HepG2 (cell line): ENCODE measurements around the gene SIK3. TPM values are rescaled to one million over a fixed set of nuclear protein-coding genes. Genes with fewer than 3 reads are reported as not detected.

Source experiments
- ATAC-seq: fragments of 200-7000 bp; cut with Tn5 transposase; 3 replicates; pipeline ENCODE4 v1.9.1; 2020; ENCODE audit warnings: mild to moderate bottlenecking, moderate library complexity
- BruUV-seq: library from RNA; stranded (reverse); fragments of 400-500 nt; replicated peaks from 2 replicates; lab custom pipeline; 2021; lab: Mats Ljungman, UMichigan
- CTCF ChIA-PET: fragments of 300-600 bp; formaldehyde crosslinking; extraction: SDS; loops from one replicate; lab custom pipeline; 2021; ENCODE audit warnings: low total read pairs, inconsistent platforms, low intra/inter-chr PET ratio; lab: Yijun Ruan, JAX
- POLR2A ChIA-PET: fragments of 350-600 bp; sonication (Branson Sonifier 250); formaldehyde crosslinking; loops from one replicate; lab custom pipeline; 2020; ENCODE audit warnings: antibody characterized with exemption, inconsistent platforms; lab: Yijun Ruan, JAX
- DNase-seq: peaks from one replicate; pipeline ENCODE4 v3.0.0-alpha.2; 2015; ENCODE audit warnings: low spot score
- FAIRE-seq: peaks from 3 replicates; lab custom pipeline; 2011; peaks lifted over from hg19 to GRCh38; lab: Jason Lieb, UNC
- H2AFZ ChIP-seq: one replicate; pipeline ENCODE4 v1.6.1; 2011; ENCODE audit warnings: low read length, inconsistent platforms
- H3K27ac ChIP-seq: fragments of 300-600 bp; 3 replicates; pipeline ENCODE4 v1.8.0; 2011; ENCODE audit warnings: mixed run types, mild to moderate bottlenecking, mixed read lengths, low read length, inconsistent platforms; ENCODE audit not compliant: insufficient read depth; ENCODE audit errors: extremely low read length
- H3K27me3 ChIP-seq, 2 experiments: fragments of 200-600 bp in 1 of 2; 2 replicates in 1 of 2; 3 replicates in 1 of 2; pipeline versions ENCODE4 v1.6.0 to v1.8.0; 2011; ENCODE audit warnings: low read length in 2 of 2, mild to moderate bottlenecking in 2 of 2, moderate library complexity in 2 of 2, inconsistent platforms in 1 of 2; ENCODE audit not compliant: insufficient read depth in 2 of 2, control insufficient read depth in 1 of 2
- H3K36me3 ChIP-seq, 2 experiments: fragments of 200-600 bp in 1 of 2; replicated peaks in 1 of 2; 2 replicates in 1 of 2; 3 replicates in 1 of 2; pipeline versions ENCODE4 v1.5.1 to v1.8.0; 2011; ENCODE audit warnings: low read length in 2 of 2, inconsistent platforms in 1 of 2; ENCODE audit not compliant: insufficient read depth in 2 of 2, control insufficient read depth in 1 of 2
- H3K4me1 ChIP-seq: 2 replicates; pipeline ENCODE4 v1.5.1; 2012; ENCODE audit warnings: low read length, inconsistent platforms; ENCODE audit not compliant: insufficient read depth
- H3K4me2 ChIP-seq: 2 replicates; pipeline ENCODE4 v1.6.0; 2011; ENCODE audit warnings: low read depth, low read length, inconsistent platforms
- H3K4me3 ChIP-seq, 3 experiments: fragments of 200-600 bp in 1 of 3; sonication (generic), shearing (Covaris generic) in 1 of 3; replicated peaks in 1 of 3; 2 replicates each; pipeline ENCODE4 v1.5.1; 2011 to 2016; ENCODE audit warnings: low read length in 3 of 3, inconsistent platforms in 2 of 3, low read depth in 2 of 3, mild to moderate bottlenecking in 2 of 3, control low read depth in 1 of 3, mixed read lengths in 1 of 3; ENCODE audit not compliant: insufficient read depth in 1 of 3
- H3K79me2 ChIP-seq: one replicate; pipeline ENCODE4 v1.6.1; 2011; ENCODE audit warnings: low read length, inconsistent platforms; ENCODE audit not compliant: insufficient read depth
- H3K9ac ChIP-seq: 2 replicates; pipeline ENCODE4 v1.6.0; 2011; ENCODE audit warnings: mild to moderate bottlenecking, low read depth, low read length, inconsistent platforms; ENCODE audit not compliant: insufficient read depth
- H3K9me3 ChIP-seq: 2 replicates; pipeline ENCODE4 v1.5.1; 2012; ENCODE audit warnings: mild to moderate bottlenecking, low read length
- H4K20me1 ChIP-seq: 2 replicates; pipeline ENCODE4 v1.6.0; 2011; ENCODE audit warnings: inconsistent platforms, mild to moderate bottlenecking, low read length, moderate library complexity; ENCODE audit not compliant: insufficient read depth
- ARNT2 ChIP-seq: sonication (generic); formaldehyde crosslinking; IDR thresholded peaks from 2 replicates; pipeline ENCODE4 v1.8.0; 2022; ENCODE audit warnings: mild to moderate bottlenecking, low read depth, missing genetic modification reagents, moderate library complexity
- BCL6 ChIP-seq: IDR thresholded peaks from 2 replicates; pipeline ENCODE4 v1.6.1; 2016; ENCODE audit warnings: missing genetic modification reagents, missing compliant biosample characterization
- BHLHE40 ChIP-seq: IDR thresholded peaks from 2 replicates; pipeline ENCODE4 v1.6.1; 2011; ENCODE audit warnings: low read length, improper control_type of control experiment
- HNF4G ChIP-seq, 2 experiments: sonication (generic) in 1 of 2; formaldehyde crosslinking in 1 of 2; IDR thresholded peaks; 2 replicates each; pipeline versions ENCODE4 v1.4.0 to v1.6.1; 2011 to 2020; ENCODE audit warnings: borderline replicate concordance in 2 of 2, low read depth in 2 of 2, mild to moderate bottlenecking in 2 of 2, low read length in 1 of 2, missing genetic modification reagents in 1 of 2, moderate library complexity in 1 of 2
- ISX ChIP-seq: sonication (generic); formaldehyde crosslinking; conservative IDR thresholded peaks from 2 replicates; pipeline ENCODE4 v1.5.0; 2020; ENCODE audit warnings: missing genetic modification reagents
- KAT2B ChIP-seq: fragments of 150-350 bp; IDR thresholded peaks from 2 replicates; pipeline ENCODE4 v1.6.1; 2014; ENCODE audit warnings: low read depth, low read length, borderline replicate concordance
- KMT2B ChIP-seq: IDR thresholded peaks from 2 replicates; pipeline ENCODE4 v1.6.1; 2016; ENCODE audit warnings: missing genetic modification reagents, missing compliant biosample characterization
- MAZ ChIP-seq, 2 experiments: sonication (generic) in 1 of 2; formaldehyde crosslinking in 1 of 2; IDR thresholded peaks; 2 replicates each; pipeline versions ENCODE4 v1.5.0 to v1.6.1; 2012 to 2020; ENCODE audit warnings: low read depth in 2 of 2, mild to moderate bottlenecking in 2 of 2, borderline replicate concordance in 1 of 2, improper control_type of control experiment in 1 of 2, low read length in 1 of 2, missing genetic modification reagents in 1 of 2, moderate library complexity in 1 of 2
- NFYC ChIP-seq: IDR thresholded peaks from 2 replicates; pipeline ENCODE4 v1.6.1; 2016; ENCODE audit warnings: missing genetic modification reagents, missing compliant biosample characterization
- SMARCC2 ChIP-seq: fragments of 450-650 bp; IDR thresholded peaks from 2 replicates; pipeline ENCODE4 v1.6.1; 2017; ENCODE audit warnings: antibody characterized with exemption, mild to moderate bottlenecking
- ZNF282 ChIP-seq: fragments of 450-650 bp; IDR thresholded peaks from 2 replicates; pipeline ENCODE4 v1.6.1; 2018; ENCODE audit not compliant: partially characterized antibody
- ZNF549 ChIP-seq: sonication (generic); formaldehyde crosslinking; IDR thresholded peaks from 2 replicates; pipeline ENCODE4 v1.5.0; 2020; ENCODE audit warnings: missing genetic modification reagents
- ZNF7 ChIP-seq: IDR thresholded peaks from 2 replicates; pipeline ENCODE4 v1.6.1; 2016; ENCODE audit warnings: missing biosample characterization, missing genetic modification reagents
- WGBS: methylation state at CpG from one replicate; pipeline ENCODE4 v1.1.6; 2017; ENCODE audit warnings: low lambda C conversion rate; 5-methylcytosine and 5-hydroxymethylcytosine counted together
- in situ Hi-C: cut with HindIII; loops from 2 replicates; pipeline ENCODE4 v1.10.0; 2017; ENCODE audit warnings: low pct_unique_long_range_greater_than_20kb; ENCODE audit not compliant: extremely low pct_ligation_motif_present
- intact Hi-C: fragments of 100-400 bp; cut with micrococcal nuclease; formaldehyde crosslinking; loops from one replicate; pipeline ENCODE4 v1.10.0; 2022; ENCODE audit not compliant: unreplicated experiment
- polyA plus RNA-seq, 8 experiments: library from polyadenylated mRNA; depleted of rRNA in 3 of 8; stranded (reverse) in 7 of 8; unstranded in 1 of 8; fragments of >200 nt; fragmentation: Illumina TruSeq in 4 of 8; extraction: Trizol in 4 of 8; gene quantifications; 2 replicates each; pipeline versions ENCODE4 v1.2.1 to v1.2.3, GENCODE V29; 2011 to 2016; ENCODE audit warnings: low read depth in 4 of 8, missing spikeins in 1 of 8, mixed read lengths in 1 of 8; ENCODE audit not compliant: insufficient read depth in 1 of 8
- total RNA-seq, 5 experiments: library from RNA; depleted of rRNA; stranded (reverse); fragments of >200 nt; fragmentation: Illumina TruSeq; extraction: Trizol; gene quantifications; 2 replicates each; pipeline ENCODE4 v1.2.3, GENCODE V29; 2016; ENCODE audit warnings: low read depth in 1 of 5
- TF ChIP-seq, protein P1 (sequence below): sonication (generic); formaldehyde crosslinking; IDR thresholded peaks from 2 replicates; pipeline ENCODE4 v1.4.0; 2020; ENCODE audit warnings: missing genetic modification reagents
- TF ChIP-seq, protein P2 (sequence below): sonication (generic); formaldehyde crosslinking; IDR thresholded peaks from 2 replicates; pipeline ENCODE4 v1.8.0; 2022; ENCODE audit warnings: missing genetic modification reagents, mild to moderate bottlenecking, moderate library complexity, borderline replicate concordance
- TF ChIP-seq, protein P3 (sequence below): sonication (generic); formaldehyde crosslinking; IDR thresholded peaks from 2 replicates; pipeline ENCODE4 v1.5.1; 2020; ENCODE audit warnings: missing genetic modification reagents, mild to moderate bottlenecking, borderline replicate concordance
- TF ChIP-seq, protein P4 (sequence below): sonication (generic); formaldehyde crosslinking; IDR thresholded peaks from 2 replicates; pipeline ENCODE4 v1.4.0; 2020; ENCODE audit warnings: missing genetic modification reagents, low read depth, mild to moderate bottlenecking, borderline replicate concordance

The SIK3 gene
- total and polyA plus RNA-seq, 2 of the 13 experiments (the other 11 are each of a cell fraction or from before 2014, with no cell fraction given), result 5.7 to 9.8 TPM

DNA sequence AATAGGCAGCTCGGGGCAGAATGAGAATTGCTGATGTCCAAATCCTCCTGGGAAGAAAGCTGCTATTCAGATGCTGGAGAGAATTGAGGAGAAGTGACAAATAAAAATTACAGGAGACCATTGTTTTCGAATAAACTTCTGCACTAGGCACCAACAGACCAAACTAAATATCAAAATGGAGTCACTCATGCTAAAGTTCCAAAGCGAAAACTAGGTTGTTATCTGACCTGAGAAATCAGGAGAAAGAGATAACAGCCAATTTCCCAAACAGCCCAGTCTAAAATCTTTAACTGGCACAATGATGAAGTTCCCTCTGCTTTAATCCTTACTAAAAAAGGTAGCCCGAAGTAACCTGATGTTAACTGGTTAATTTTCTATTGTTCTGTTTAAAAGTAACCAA is 148.0 kb downstream of the SIK3 start (continued):
- no peak for TF ChIP-seq MAZ (IDR thresholded peaks at IDR 0.05; ENCODE audit: borderline replicate concordance, low read depth, low read length)
- no peak for TF ChIP-seq MAZ (CRISPR knock-in tag; IDR thresholded peaks at IDR 0.05; ENCODE audit: low read depth)
- TF ChIP-seq ZNF549 (CRISPR knock-in tag), result no peak
- TF ChIP-seq ZNF282, result no peak
- TF ChIP-seq, protein P1, sequence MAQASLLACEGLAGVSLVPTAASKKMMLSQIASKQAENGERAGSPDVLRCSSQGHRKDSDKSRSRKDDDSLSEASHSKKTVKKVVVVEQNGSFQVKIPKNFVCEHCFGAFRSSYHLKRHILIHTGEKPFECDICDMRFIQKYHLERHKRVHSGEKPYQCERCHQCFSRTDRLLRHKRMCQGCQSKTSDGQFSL (CRISPR knock-in tag), result no peak
- no peak for TF ChIP-seq NFYC (CRISPR knock-in tag)
- TF ChIP-seq, all 625 proteins: peak for 0

DNA sequence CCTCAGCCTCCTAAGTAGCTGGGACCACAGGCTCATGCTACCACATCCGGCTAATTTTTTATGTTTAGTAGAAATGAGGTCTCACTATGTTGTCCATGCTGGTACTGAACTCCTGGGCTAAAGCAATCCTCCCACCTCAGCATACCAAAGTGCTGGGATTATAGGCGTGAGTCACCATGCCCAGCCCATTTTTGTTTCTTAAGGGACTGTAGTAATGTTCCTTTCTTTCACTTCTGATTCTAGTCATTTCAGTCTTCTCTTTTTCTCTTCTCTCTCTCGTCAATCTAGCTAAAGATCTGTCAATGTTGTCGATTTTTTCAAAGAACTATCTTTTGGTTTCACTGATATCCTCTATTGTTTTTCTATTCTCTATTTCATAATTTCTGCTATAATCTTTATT is 149.8 kb downstream of the SIK3 start:
- H3K27me3 ChIP-seq, result no peaks in the 10 kb centered on the region; a peak in 1 of 5 replicates
- H3K79me2 ChIP-seq, result no peaks in the 10 kb centered on the region
- no peak overlapping the region for H2AFZ ChIP-seq
- FAIRE-seq, result no peak
- H3K9me3 ChIP-seq, result no peaks in the 10 kb centered on the region
- peaks cover 5 to 27% of the 10 kb centered on the region in 2 experiments for H3K36me3 ChIP-seq
- no peak overlapping the region for H3K4me3 ChIP-seq
- intact Hi-C loops, result no loop called here
- no peak overlapping the region for H3K9ac ChIP-seq
- H4K20me1 ChIP-seq, result no peaks in the 10 kb centered on the region
- no peak for DNase-seq
- no TSS peak for BruUV-seq
- no peak for ATAC-seq
- no peak overlapping the region for H3K4me2 ChIP-seq
- CTCF ChIA-PET, result no interaction called here
- POLR2A ChIA-PET, result no interaction called here
- H3K4me1 ChIP-seq, result peaks cover 9% of the 10 kb centered on the region; the same call in 1 of the 2 replicates
- TF ChIP-seq HNF4G (IDR thresholded peaks at IDR 0.05; ENCODE audit: borderline replicate concordance, low read depth, low read length) (no peak), HNF4G (CRISPR knock-in tag; IDR thresholded peaks at IDR 0.05; ENCODE audit: borderline replicate concordance, low read depth) (no peak), KAT2B (no peak), ISX (no peak), BHLHE40 (no peak), ARNT2 (CRISPR knock-in tag) (no peak), SMARCC2 (no peak), KMT2B (CRISPR knock-in tag) (no peak), BCL6 (CRISPR knock-in tag) (no peak), ZNF7 (CRISPR knock-in tag) (no peak)
- TF ChIP-seq, protein P2, sequence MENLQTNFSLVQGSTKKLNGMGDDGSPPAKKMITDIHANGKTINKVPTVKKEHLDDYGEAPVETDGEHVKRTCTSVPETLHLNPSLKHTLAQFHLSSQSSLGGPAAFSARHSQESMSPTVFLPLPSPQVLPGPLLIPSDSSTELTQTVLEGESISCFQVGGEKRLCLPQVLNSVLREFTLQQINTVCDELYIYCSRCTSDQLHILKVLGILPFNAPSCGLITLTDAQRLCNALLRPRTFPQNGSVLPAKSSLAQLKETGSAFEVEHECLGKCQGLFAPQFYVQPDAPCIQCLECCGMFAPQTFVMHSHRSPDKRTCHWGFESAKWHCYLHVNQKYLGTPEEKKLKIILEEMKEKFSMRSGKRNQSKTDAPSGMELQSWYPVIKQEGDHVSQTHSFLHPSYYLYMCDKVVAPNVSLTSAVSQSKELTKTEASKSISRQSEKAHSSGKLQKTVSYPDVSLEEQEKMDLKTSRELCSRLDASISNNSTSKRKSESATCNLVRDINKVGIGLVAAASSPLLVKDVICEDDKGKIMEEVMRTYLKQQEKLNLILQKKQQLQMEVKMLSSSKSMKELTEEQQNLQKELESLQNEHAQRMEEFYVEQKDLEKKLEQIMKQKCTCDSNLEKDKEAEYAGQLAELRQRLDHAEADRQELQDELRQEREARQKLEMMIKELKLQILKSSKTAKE (CRISPR knock-in tag), result no peak
- TF ChIP-seq, protein P3, sequence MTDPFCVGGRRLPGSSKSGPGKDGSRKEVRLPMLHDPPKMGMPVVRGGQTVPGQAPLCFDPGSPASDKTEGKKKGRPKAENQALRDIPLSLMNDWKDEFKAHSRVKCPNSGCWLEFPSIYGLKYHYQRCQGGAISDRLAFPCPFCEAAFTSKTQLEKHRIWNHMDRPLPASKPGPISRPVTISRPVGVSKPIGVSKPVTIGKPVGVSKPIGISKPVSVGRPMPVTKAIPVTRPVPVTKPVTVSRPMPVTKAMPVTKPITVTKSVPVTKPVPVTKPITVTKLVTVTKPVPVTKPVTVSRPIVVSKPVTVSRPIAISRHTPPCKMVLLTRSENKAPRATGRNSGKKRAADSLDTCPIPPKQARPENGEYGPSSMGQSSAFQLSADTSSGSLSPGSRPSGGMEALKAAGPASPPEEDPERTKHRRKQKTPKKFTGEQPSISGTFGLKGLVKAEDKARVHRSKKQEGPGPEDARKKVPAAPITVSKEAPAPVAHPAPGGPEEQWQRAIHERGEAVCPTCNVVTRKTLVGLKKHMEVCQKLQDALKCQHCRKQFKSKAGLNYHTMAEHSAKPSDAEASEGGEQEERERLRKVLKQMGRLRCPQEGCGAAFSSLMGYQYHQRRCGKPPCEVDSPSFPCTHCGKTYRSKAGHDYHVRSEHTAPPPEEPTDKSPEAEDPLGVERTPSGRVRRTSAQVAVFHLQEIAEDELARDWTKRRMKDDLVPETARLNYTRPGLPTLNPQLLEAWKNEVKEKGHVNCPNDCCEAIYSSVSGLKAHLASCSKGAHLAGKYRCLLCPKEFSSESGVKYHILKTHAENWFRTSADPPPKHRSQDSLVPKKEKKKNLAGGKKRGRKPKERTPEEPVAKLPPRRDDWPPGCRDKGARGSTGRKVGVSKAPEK (CRISPR knock-in tag), result no peak
- TF ChIP-seq, protein P4, sequence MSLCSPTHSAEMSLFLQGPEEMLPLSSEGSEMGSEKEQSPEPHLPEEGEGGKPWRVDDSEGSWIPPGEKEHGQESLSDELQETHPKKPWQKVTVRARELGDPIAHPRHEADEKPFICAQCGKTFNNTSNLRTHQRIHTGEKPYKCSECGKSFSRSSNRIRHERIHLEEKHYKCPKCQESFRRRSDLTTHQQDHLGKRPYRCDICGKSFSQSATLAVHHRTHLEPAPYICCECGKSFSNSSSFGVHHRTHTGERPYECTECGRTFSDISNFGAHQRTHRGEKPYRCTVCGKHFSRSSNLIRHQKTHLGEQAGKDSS (CRISPR knock-in tag), result no peak
- no peak overlapping the region for H3K27ac ChIP-seq
- 93% methylated on average over 4 of the region's 4 CpGs for WGBS
- in situ Hi-C loops, result no loop called here
